ENCODE results near the gene C10orf90. TPM values are rescaled to one million over a fixed set of nuclear protein-coding genes. Genes with fewer than 3 reads are reported as not detected.

The C10orf90 gene
- polyA plus RNA-seq, 3 donors: not detected

DNA sequence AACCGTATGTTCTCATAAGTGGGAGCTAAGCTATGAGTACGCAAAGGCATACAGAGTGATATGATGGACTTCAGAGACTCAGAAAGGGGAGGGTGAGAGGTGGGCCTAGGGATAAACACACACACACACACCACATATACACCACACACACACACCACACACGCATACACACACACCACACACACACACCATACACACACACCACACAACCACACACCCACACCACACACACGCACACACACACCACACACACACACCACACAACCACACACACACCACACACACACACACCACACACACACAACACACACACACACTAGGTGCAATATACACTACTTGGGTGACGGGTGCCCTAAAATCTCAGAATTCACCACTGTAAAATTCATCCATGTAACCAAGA lies 168.7 kb downstream of the C10orf90 start:
- no peaks in the 10 kb centered on the region for H3K79me2 ChIP-seq (ENCODE audit: insufficient read depth, low read length)
- H3K27me3 Mint-ChIP-seq (ENCODE audit: low read depth in 3 of 3): peaks cover 0 to 6% (median 1%) of the 10 kb centered on the region in 3 donors
- no peak overlapping the region for H3K27ac Mint-ChIP-seq
- H3K36me3 ChIP-seq (replicated peaks in 1 of 2; ENCODE audit: control insufficient read depth in 1 of 2, insufficient read depth in 2 of 2, low read length in 2 of 2): no peaks in the 10 kb centered on the region
- intact Hi-C loops (cut with micrococcal nuclease): loop anchor here (5.0 kb wide), 1 partner anchor 520 kb away; no protein-coding TSS in a partner anchor
- TF ChIP-seq, protein P1, sequence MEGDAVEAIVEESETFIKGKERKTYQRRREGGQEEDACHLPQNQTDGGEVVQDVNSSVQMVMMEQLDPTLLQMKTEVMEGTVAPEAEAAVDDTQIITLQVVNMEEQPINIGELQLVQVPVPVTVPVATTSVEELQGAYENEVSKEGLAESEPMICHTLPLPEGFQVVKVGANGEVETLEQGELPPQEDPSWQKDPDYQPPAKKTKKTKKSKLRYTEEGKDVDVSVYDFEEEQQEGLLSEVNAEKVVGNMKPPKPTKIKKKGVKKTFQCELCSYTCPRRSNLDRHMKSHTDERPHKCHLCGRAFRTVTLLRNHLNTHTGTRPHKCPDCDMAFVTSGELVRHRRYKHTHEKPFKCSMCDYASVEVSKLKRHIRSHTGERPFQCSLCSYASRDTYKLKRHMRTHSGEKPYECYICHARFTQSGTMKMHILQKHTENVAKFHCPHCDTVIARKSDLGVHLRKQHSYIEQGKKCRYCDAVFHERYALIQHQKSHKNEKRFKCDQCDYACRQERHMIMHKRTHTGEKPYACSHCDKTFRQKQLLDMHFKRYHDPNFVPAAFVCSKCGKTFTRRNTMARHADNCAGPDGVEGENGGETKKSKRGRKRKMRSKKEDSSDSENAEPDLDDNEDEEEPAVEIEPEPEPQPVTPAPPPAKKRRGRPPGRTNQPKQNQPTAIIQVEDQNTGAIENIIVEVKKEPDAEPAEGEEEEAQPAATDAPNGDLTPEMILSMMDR (IDR thresholded peaks at IDR 0.05): no peak
- H3K36me3 Mint-ChIP-seq: no peaks in the 10 kb centered on the region
- no peaks in the 10 kb centered on the region for H3K4me1 Mint-ChIP-seq
- no peak overlapping the region for H3K4me3 ChIP-seq (replicated peaks in 1 of 3; ENCODE audit: low read depth in 2 of 3, low read length in 3 of 3)
- DNase-seq: no peak
- no peaks in the 10 kb centered on the region for H4K20me1 ChIP-seq (ENCODE audit: insufficient read depth, low read length)
- 92% methylated on average over 2 of the region's 5 CpGs for WGBS (ENCODE audit: insufficient coverage)
- no peak overlapping the region for H3K9ac ChIP-seq (ENCODE audit: insufficient read depth, low read length, poor library complexity, severe bottlenecking)
- no peaks in the 10 kb centered on the region for H3K9me3 ChIP-seq (replicated peaks in 1 of 2; ENCODE audit: control insufficient read depth in 1 of 2, insufficient read depth in 1 of 2, low read length in 2 of 2)
- H3K4me3 Mint-ChIP-seq: no peak overlapping the region
- no peak overlapping the region for H3K4me2 ChIP-seq (replicated peaks; ENCODE audit: extremely low read depth, low read length, poor library complexity, severe bottlenecking)
- no peak overlapping the region for H2AFZ ChIP-seq (ENCODE audit: insufficient read depth, low read depth, low read length, poor library complexity, severe bottlenecking)
- H3K27ac ChIP-seq (ENCODE audit: low read depth in 1 of 2, low read length in 2 of 2): no peak overlapping the region
- no peaks in the 10 kb centered on the region for H3K9me3 Mint-ChIP-seq
- no peaks in the 10 kb centered on the region for H3K27me3 ChIP-seq (ENCODE audit: control insufficient read depth in 2 of 2, insufficient read depth in 2 of 2, low read length in 2 of 2)
- no peaks in the 10 kb centered on the region for H3K4me1 ChIP-seq (ENCODE audit: control insufficient read depth in 1 of 2, insufficient read depth in 2 of 2, low read length in 2 of 2)

DNA sequence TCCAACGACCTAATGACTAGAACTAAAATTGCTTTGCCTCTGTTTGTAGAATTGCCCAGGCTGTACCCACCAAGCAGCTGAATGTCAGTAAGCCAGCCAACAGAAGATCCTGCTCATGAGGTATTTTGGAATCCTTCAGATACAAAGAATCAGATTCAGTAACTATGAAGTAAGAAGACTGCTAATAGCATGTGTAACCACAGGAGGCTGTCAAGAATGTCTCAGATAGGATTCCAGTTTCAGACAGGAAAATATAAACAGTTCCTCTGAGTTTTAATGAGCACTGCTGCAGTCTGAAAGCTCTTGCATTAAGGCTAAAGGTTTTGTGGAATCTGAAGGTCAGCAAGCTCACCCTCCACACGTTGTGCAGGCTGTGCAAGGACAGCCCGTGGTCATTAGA lies 169.6 kb downstream of the C10orf90 start:
- no peaks in the 10 kb centered on the region for H3K36me3 ChIP-seq (replicated peaks in 1 of 2; ENCODE audit: control insufficient read depth in 1 of 2, insufficient read depth in 2 of 2, low read length in 2 of 2)
- H3K4me2 ChIP-seq (replicated peaks; ENCODE audit: extremely low read depth, low read length, poor library complexity, severe bottlenecking): no peak overlapping the region
- DNase-seq: no peak
- no peaks in the 10 kb centered on the region for H3K9me3 ChIP-seq (replicated peaks in 1 of 2; ENCODE audit: control insufficient read depth in 1 of 2, insufficient read depth in 1 of 2, low read length in 2 of 2)
- H3K27ac Mint-ChIP-seq: no peak overlapping the region
- H3K79me2 ChIP-seq (ENCODE audit: insufficient read depth, low read length): no peaks in the 10 kb centered on the region
- TF ChIP-seq, protein P1 (IDR thresholded peaks at IDR 0.05): no peak
- no peak overlapping the region for H3K4me3 Mint-ChIP-seq
- no peak overlapping the region for H3K27ac ChIP-seq (ENCODE audit: low read depth in 1 of 2, low read length in 2 of 2)
- intact Hi-C loops (cut with micrococcal nuclease): loop anchor here (5.0 kb wide), 1 partner anchor 519 kb away; no protein-coding TSS in a partner anchor
- H3K4me1 ChIP-seq (ENCODE audit: control insufficient read depth in 1 of 2, insufficient read depth in 2 of 2, low read length in 2 of 2): no peaks in the 10 kb centered on the region
- H2AFZ ChIP-seq (ENCODE audit: insufficient read depth, low read depth, low read length, poor library complexity, severe bottlenecking): no peak overlapping the region
- 84% methylated on average over 3 of the region's 3 CpGs for WGBS (ENCODE audit: insufficient coverage)
- H3K4me1 Mint-ChIP-seq: no peaks in the 10 kb centered on the region
- H3K4me3 ChIP-seq (replicated peaks in 1 of 3; ENCODE audit: low read depth in 2 of 3, low read length in 3 of 3): no peak overlapping the region
- no peak overlapping the region for H3K9ac ChIP-seq (ENCODE audit: insufficient read depth, low read length, poor library complexity, severe bottlenecking)
- H3K36me3 Mint-ChIP-seq: no peaks in the 10 kb centered on the region
- no peaks in the 10 kb centered on the region for H4K20me1 ChIP-seq (ENCODE audit: insufficient read depth, low read length)
- H3K27me3 Mint-ChIP-seq (ENCODE audit: low read depth in 3 of 3): peaks cover 0 to 6% (median 1%) of the 10 kb centered on the region in 3 donors
- no peaks in the 10 kb centered on the region for H3K27me3 ChIP-seq (ENCODE audit: control insufficient read depth in 2 of 2, insufficient read depth in 2 of 2, low read length in 2 of 2)
- H3K9me3 Mint-ChIP-seq: peaks cover 0 to 2% (median 0%) of the 10 kb centered on the region in 7 donors
